Activated B cell treated with CpG ODN at 0.5 μM for 24 hours (primary cell): Measurements from ENCODE around the gene PROCA1. TPM values are rescaled to one million over a fixed set of nuclear protein-coding genes. Genes with fewer than 3 reads are reported as not detected.
"Not testable (repeated sequence)": the region's sequence is repeated elsewhere in the genome, so short reads cannot be mapped to it uniquely, and the experiment has no call there.

ENCODE experiments used
- ATAC-seq: fragments of 200-7000 bp; cut with Tn5 transposase; one replicate; pipeline ENCODE4 v1.10.0; 2021; ENCODE audit warnings: low read depth, mild to moderate bottlenecking, moderate library complexity
- CTCF ChIA-PET: fragments of 350-600 bp; sonication (Branson Sonifier 250); formaldehyde crosslinking; loops from one replicate; lab custom pipeline; 2021; ENCODE audit warnings: antibody characterized with exemption; lab: Charles Lee
- POLR2A ChIA-PET: fragments of 350-600 bp; sonication (Branson Sonifier 250); formaldehyde crosslinking; loops from one replicate; lab custom pipeline; 2021; ENCODE audit warnings: antibody characterized with exemption; lab: Charles Lee
- DNase-seq: peaks from one replicate; pipeline ENCODE4 v3.0.0; 2022
- H3K27ac Mint-ChIP-seq: one replicate; pipeline ENCODE4 v1.8.0; 2020; ENCODE audit warnings: mixed read lengths
- H3K27me3 Mint-ChIP-seq: one replicate; pipeline ENCODE4 v1.8.0; 2021; ENCODE audit warnings: mixed read lengths
- H3K36me3 Mint-ChIP-seq: one replicate; pipeline ENCODE4 v1.8.0; 2021; ENCODE audit warnings: low read depth, mixed read lengths
- H3K4me1 Mint-ChIP-seq: one replicate; pipeline ENCODE4 v1.8.0; 2021; ENCODE audit warnings: mixed read lengths
- H3K4me3 Mint-ChIP-seq: one replicate; pipeline ENCODE4 v1.8.0; 2020; ENCODE audit warnings: mild to moderate bottlenecking, mixed read lengths
- H3K9me3 Mint-ChIP-seq: one replicate; pipeline ENCODE4 v1.8.0; 2020; ENCODE audit warnings: mixed read lengths
- CTCF ChIP-seq: fragments of 200-600 bp; IDR thresholded peaks from one replicate; pipeline ENCODE4 v1.8.0; 2022; ENCODE audit warnings: antibody characterized with exemption, mild to moderate bottlenecking
- intact Hi-C: fragments of 100-400 bp; cut with micrococcal nuclease; formaldehyde crosslinking; loops from one replicate; pipeline ENCODE4 v1.15.1; 2024
- total RNA-seq: library from RNA; stranded (reverse); gene quantifications from 2 replicates; pipeline ENCODE4 v1.2.3, GENCODE V29; 2022

PROCA1 gene
- total RNA-seq, 1 donor from 2014 or later = 11.0 TPM

DNA sequence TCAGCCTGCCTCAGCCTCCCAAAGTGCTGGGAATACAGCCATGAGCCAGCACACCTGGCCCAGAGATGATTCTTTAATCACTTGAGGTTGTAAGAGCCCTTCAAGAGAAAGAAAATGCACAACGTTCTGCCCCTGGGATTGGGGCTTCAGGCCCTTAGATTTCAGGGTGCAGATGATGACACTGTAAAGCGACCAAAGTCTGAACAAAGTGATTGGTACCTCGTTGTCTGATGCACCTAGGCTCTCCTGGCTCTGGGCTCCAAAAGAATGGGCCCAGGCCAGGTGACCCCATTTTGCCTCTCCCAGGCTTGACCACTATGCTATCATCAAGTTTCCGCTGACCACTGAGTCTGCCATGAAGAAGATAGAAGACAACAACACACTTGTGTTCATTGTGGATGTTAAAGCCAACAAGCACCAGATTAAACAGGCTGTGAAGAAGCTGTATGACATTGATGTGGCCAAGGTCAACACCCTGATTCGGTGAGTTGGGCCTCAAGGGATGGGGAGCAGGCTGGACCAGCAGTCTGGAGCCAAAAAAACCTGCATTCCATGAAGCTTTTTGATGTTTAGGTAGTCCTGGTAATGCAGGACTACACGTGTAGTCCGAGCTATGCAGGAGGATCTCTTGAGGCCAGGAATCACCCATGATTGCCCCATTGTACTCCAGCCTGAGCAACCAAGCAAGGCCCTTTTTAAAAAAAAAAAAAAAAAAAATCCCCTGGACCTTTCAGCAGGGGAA is 10.9 kb upstream of the PROCA1 start:
- Mint-ChIP-seq H3K4me1 (peaks cover 79% of the 10 kb centered on the region), H3K4me3 (peak overlapping the region; percentile 98), H3K27ac (peak overlapping the region; percentile 53), H3K9me3 (no peaks in the 10 kb centered on the region), H3K27me3 (no peaks in the 10 kb centered on the region), H3K36me3 (peaks cover 61% of the 10 kb centered on the region)
- ChIA-PET CTCF (interaction anchor here (0.6 kb wide), 1 partner anchor 28 kb away, joined by 3 read pairs; no protein-coding TSS in a partner anchor), POLR2A (interaction anchor here (0.6 to 18.0 kb wide), 4 partner anchors 12 to 227 kb away, joined by 5 to 2384 read pairs (median 76); partner anchors contain the start of genes PROCA1 and TRAF4)
- intact Hi-C loops = no loop called here
- ATAC-seq = no peak
- no peak for TF ChIP-seq CTCF
- DNase-seq = no peak

DNA sequence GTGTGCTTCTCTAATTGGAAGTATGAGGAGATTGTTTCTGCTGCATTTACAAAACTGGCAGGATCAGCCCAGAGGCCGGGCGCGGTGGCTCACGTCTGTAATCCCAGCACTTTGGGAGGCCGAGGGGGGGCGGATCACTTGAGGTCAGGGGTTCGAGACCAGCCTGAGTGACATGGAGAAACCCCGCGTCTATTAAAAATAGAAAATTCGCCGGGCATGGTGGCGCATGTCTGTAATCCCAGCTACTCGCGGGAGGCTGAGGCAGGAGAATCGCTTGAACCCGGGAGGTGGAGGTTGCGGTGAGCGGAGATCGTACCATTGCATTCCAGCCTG is 9.3 kb upstream of the PROCA1 start:
- Mint-ChIP-seq H3K4me3 (peak overlapping the region; percentile 98), H3K36me3 (peaks cover 61% of the 10 kb centered on the region), H3K4me1 (peaks cover 77% of the 10 kb centered on the region), H3K27ac (peak overlapping the region; percentile 98)
- intact Hi-C loops, ATAC-seq, H3K27me3 Mint-ChIP-seq, H3K9me3 Mint-ChIP-seq, DNase-seq: not testable (repeated sequence)
- ChIA-PET CTCF (interaction anchor here (1.7 to 3.1 kb wide), 2 partner anchors 25 to 30 kb away, joined by 5 to 18 read pairs; no protein-coding TSS in a partner anchor), POLR2A (interaction anchor here (0.7 to 18.0 kb wide), 9 partner anchors 7 to 228 kb away, joined by 4 to 2384 read pairs (median 21); partner anchors contain the start of genes FLOT2, NEK8, PROCA1 and TRAF4)

GRCh38 chr17:28720247-28720996 is 8.7 kb upstream of the PROCA1 start:
- Mint-ChIP-seq H3K4me3 (peak overlapping the region; percentile 98), H3K27ac (peak overlapping the region; percentile 98), H3K4me1 (peaks cover 73% of the 10 kb centered on the region), H3K9me3 (no peaks in the 10 kb centered on the region), H3K27me3 (no peaks in the 10 kb centered on the region), H3K36me3 (peaks cover 57% of the 10 kb centered on the region)
- DNase-seq = no peak
- ChIA-PET POLR2A (interaction anchor here (0.7 to 18.0 kb wide), 25 partner anchors 8 to 232 kb away, joined by 3 to 2384 read pairs (median 9); partner anchors contain the start of genes BLTP2, FAM222B, FLOT2 and NEK8), CTCF (interaction anchor here (1.1 to 3.1 kb wide), 8 partner anchors 9 to 233 kb away, joined by 4 to 18 read pairs (median 6); partner anchors contain the start of genes PHF12 and PROCA1)
- no peak for TF ChIP-seq CTCF
- ATAC-seq = no peak
- intact Hi-C loops = no loop called here

DNA sequence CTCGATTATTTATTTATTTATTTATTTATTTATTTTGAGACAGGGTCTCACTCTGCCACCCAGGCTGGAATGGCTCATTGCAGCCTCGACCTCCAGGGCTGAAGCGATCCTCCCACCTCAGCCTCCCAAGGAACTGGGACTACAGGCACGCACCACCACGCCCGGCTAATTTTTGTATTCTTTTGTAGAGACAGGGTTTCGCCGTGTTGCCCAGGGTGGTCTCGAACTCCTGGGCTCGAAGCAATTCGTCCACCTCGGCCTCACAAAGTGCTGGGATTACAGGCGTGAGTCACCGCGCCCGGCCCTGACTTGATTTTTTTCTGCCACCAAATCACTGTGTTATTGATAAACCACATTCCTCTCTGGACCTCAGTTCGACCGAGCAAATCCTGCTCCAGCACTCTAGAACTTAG is 7.3 kb upstream of the PROCA1 start:
- Mint-ChIP-seq H3K36me3 (peaks cover 48% of the 10 kb centered on the region), H3K27me3 (no peaks in the 10 kb centered on the region), H3K9me3 (no peaks in the 10 kb centered on the region), H3K27ac (peak overlapping the region; percentile 98), H3K4me3 (peak overlapping the region; percentile 98), H3K4me1 (peaks cover 59% of the 10 kb centered on the region)
- TF ChIP-seq CTCF = no peak
- POLR2A ChIA-PET = interaction anchor here (0.6 to 18.0 kb wide), 24 partner anchors 8 to 384 kb away, joined by 3 to 2384 read pairs (median 8); partner anchors contain the start of genes ALDOC, BLTP2, ERAL1 and FAM222B
- ATAC-seq (no peak), DNase-seq (no peak)
- intact Hi-C loops = loop anchor here (1.0 to 5.0 kb wide), 7 partner anchors 8 to 233 kb away; partner anchors contain the start of genes BLTP2, DHRS13 and PROCA1
- CTCF ChIA-PET = interaction anchor here (0.7 to 3.1 kb wide), 12 partner anchors 8 to 234 kb away, joined by 3 to 18 read pairs (median 5); partner anchors contain the start of genes DHRS13, FAM222B, NEK8 and PHF12

GRCh38 chr17:28718333-28719020 is 6.8 kb upstream of the PROCA1 start:
- Mint-ChIP-seq H3K9me3 (no peaks in the 10 kb centered on the region), H3K27ac (peak overlapping the region; percentile 85), H3K36me3 (peaks cover 43% of the 10 kb centered on the region), H3K4me3 (peak overlapping the region; percentile 79), H3K4me1 (peaks cover 54% of the 10 kb centered on the region), H3K27me3 (no peaks in the 10 kb centered on the region)
- intact Hi-C loops = loop anchor here (1.0 to 5.0 kb wide), 7 partner anchors 7 to 234 kb away; partner anchors contain the start of genes BLTP2, DHRS13 and PROCA1
- CTCF ChIA-PET = interaction anchor here (1.5 to 3.1 kb wide), 3 partner anchors 32 to 235 kb away, joined by 6 to 18 read pairs (median 12); no protein-coding TSS in a partner anchor
- no peak for TF ChIP-seq CTCF
- POLR2A ChIA-PET = interaction anchor here (0.6 to 18.0 kb wide), 9 partner anchors 10 to 383 kb away, joined by 3 to 2384 read pairs (median 15); partner anchors contain the start of genes ALDOC, BLTP2, IFT20 and NEK8
- DNase-seq (no peak), ATAC-seq (no peak)
